GM21576 (cell line): ENCODE data around the gene MGLL.
"Not testable (repeated sequence)": the region's sequence is repeated elsewhere in the genome, so short reads cannot be mapped to it uniquely, and the experiment has no call there.

Source experiments
- ATAC-seq: cut with Tn5 transposase; IDR thresholded peaks from one replicate; pipeline ENCODE4 v1.9.1; 2021; ENCODE audit warnings: mild to moderate bottlenecking, moderate library complexity; ENCODE audit not compliant: unreplicated experiment

Gene MGLL

DNA sequence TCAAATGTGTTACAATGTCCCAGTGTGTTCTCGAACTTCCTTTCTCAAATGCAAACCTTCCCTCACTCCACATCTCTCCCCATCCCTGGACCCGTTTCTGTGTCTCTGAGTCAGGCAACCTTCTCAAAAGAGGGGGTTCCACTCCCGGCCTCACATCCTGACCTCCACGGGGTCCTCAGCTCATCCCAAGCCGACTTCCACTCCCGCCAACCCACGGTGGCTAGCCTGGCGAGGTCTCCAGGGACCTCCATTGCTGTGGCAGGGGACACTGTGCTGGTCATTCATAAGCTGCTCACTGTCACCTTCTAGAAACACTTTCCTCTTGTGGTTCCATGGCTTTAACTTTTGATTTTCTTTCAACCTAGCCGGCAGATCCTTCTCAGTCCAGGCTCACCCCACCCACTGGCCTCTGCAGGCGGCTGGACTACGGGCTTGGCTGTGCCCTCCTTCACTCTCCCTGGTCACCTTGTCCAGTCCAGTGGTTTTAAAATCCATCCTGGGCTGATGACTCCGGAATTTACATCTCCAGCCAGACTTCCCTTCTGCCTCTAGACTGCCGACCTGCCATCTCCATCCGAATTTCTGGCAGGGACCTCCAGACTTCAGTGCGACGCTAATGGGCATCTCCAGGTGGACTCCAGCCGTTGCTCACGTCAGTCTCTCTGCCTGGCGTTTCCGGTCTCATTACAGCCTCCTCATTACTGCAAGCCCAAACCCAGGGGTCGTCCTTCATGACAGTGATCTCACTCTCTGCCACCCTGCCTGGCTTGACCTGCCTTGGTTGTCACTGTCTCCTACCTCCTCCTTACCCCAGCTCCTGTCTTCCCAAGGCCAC, 129.6 kb downstream of the MGLL start:
- no peak for ATAC-seq

DNA sequence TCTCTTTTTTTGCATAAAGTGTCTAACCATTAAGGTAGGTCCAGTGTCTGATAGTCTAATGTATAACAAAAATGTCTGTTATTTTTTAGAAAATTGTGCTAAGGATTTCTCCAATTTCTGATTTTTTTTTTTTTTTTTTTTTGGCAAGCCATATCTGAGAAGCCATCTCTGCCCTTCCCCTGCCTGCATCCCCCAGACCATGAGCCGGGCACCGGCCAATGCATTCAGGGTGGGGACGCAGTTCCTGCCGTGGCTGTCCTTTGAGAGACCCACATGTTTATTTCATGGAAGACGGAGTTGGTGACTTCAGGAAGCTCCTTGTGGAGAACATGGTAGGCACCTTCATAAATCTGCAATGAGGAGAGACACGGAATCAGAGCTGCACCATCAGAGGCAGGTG, 130.3 kb downstream of the MGLL start:
- ATAC-seq, result no peak

DNA sequence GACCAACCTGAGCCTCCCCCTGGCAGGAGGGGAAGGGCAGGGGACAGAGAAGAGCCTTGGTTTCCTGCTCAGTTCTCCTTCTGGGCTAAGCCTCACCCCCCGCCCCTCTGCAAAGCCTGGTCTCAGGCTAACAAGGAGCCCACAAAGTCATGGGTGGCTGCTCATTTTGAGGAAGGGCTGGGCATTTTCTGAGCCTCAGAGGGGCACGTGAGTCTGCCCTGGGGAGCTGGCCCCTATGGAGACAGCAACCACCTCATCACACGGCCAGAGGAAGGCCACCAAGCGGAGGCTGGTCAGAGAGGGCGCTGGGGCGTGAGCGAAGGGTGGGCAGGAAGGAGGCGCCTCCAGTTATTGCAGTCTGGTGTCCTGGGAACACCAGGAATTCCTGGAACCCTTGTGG, 130.8 kb downstream of the MGLL start:
- no peak for ATAC-seq

DNA sequence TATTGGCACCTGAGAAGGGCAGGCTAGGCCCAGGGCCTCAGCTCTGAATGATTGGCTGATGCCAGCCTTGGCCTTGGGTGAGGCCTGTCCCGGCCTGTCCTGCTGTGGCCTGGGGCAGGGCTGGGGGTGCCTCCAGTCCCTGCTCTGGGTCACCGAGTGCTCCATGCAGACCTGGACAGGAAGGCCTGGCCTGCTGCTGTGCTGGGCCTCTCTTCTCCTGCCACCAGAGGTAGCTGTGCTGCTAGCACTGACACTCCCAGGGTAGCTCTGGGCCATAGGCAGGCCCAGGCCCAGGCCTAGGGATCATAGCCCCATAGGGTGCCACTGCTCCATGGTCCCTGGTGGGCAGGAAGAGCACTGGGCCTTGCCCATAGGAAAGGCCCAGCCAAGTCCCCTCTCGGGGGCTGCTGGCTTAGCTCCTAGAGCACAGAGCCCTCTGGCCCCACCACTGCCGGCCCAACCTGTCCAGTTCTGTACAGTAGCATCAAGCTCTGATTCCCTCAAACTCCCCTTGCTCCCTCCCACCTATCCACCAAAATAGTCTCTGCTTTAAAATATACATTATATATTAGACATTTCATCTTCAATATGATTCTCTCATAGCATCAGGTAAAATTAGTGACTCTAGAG, 131.4 kb downstream of the MGLL start:
- ATAC-seq, result no peak

DNA sequence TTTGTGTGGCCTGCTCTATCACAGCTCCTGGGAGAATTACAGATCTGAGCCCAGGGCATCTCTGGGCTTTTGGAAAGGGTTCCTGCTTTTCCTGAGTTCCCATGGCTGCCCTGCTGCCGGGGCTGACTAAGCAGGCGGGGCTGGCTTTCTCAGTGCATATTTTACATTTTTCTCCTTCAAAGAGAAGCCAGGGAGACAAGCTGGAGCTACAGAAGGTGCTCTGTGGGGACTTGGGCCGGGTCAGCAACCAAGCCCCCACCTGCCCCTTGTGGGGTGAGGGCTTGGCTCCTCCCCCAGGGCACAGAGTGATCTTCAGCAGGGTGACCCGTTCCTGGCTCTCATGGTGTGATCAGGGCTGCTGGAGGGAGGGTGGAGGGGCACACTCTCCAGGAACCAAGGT, 132.2 kb downstream of the MGLL start:
- ATAC-seq, result no peak

DNA sequence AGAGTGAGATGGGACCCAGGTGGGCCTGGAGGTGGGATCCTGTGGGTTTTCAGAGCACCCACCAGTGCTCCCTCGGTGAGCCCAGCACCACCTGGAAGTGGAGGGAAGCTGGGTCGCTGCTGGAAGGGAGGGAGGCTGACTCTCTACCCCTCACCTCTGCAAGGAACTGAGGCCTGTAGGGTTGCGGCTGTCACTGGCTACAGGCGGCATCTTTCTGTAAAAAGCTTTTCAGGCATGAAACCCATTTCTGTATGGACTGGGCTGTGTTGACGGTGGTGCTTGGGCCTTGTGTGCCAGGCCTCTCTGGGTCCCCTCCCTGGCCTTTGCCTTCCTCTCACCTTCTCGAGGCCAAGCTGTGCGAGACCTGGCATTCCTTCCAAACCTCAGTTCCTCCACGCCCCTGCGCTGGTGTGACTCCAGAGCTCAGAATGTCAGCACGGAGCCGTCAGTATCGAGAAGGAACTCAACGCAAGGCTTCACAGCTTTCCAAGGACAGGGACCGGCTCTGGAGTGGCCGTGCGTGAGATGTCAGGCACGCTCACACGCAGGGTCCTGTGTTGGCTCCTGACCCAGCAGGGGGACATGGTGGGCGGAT, 133.0 kb downstream of the MGLL start:
- no peak for ATAC-seq

DNA sequence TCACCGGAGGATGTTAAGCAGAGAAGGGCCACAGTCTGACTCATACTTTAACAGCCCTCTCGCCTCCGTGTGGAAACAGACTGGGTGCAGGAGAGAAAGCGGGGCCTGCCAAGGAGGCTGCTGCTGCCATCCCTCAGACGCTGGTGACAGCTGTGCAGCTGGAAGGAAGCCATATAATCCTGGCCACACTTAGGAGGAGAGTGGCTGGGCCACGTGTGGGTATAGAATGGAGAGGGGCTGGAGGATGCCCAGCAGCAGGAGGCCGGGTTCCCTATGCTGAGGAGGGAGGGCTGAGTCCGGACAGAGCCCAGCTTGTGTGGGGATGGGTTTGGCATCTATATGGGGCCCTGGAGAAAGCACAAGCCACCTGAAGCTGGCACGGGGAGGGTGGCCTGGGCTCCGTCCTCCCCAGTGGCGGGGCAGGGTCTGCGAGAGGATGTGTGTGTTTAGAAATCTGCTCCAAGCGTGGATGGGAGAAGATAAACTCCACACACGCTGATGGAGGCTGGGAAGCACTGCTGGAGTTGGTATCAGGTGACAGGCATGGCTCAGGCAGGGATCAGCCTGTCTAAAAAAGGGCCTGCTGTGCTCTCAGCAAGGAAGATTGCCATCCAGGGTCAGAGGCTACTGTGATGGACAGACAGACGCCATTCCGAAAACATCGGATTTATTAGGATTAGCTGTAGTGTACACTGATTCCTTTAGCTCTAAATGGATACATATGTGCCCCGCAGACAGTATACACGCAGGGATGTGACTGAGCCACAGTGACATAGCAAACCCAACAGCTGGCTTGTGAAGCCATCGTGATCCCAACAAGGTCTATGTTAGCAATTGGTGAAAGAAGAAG, 133.7 kb downstream of the MGLL start:
- ATAC-seq, result no peak

DNA sequence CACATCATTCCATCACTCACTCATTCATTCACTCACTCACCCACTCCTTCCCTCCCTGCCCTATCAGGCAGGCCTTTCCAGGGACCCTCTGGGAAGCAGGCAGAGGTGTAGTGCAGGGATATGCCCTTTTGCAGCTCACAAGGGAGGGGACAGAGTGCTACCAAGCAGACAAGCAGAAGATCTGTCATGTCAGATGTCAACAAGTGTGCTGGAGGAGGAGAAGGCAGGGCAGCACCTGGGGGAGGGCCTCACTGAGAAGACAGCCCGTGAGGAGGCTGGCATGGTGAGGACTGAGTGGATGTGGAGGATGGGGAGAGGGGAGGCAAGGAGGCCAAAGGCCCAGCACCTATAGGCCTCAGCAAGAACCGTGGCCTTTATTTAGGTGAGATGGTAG, 134.3 kb downstream of the MGLL start:
- no peak for ATAC-seq

DNA sequence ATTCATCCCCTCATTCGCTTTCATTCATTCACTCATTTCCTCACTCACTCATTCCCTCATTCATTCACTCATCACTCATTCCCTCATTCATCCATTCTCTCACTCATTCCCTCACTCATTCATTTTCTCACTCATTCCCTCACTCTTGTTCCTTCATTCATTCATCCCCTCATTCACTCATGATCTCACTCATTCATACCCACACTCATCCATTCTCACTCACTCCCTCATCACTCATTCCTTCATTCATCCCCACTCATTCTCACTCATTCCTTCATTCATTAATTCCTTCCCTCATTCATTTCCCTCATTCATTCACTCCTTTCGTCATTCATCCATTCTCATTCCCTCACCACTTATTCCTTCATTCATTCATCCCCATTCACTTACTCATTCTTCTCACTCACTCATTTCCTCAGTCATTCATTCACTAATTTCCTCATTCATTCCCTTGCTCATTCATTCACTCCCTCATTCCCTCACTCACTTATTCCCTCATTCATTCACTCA, 135.0 kb downstream of the MGLL start:
- no peak for ATAC-seq

DNA sequence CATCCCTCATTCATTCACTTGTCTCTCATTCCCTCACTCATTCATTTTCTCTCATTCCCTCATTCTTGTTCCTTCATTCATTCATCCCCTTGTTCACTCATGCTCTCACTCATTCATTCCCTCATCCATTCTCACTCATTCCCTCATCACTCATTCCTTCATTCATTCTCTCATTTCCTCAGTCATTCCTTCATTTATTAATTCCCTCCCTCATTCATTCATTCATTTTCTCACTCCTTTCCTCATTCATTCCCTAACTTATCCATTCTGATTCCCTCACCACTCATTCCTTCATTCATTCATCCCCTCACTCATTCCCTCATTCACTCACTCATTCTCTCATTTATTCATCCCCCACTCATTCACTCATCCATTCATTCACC, 135.8 kb downstream of the MGLL start:
- no peak for ATAC-seq

DNA sequence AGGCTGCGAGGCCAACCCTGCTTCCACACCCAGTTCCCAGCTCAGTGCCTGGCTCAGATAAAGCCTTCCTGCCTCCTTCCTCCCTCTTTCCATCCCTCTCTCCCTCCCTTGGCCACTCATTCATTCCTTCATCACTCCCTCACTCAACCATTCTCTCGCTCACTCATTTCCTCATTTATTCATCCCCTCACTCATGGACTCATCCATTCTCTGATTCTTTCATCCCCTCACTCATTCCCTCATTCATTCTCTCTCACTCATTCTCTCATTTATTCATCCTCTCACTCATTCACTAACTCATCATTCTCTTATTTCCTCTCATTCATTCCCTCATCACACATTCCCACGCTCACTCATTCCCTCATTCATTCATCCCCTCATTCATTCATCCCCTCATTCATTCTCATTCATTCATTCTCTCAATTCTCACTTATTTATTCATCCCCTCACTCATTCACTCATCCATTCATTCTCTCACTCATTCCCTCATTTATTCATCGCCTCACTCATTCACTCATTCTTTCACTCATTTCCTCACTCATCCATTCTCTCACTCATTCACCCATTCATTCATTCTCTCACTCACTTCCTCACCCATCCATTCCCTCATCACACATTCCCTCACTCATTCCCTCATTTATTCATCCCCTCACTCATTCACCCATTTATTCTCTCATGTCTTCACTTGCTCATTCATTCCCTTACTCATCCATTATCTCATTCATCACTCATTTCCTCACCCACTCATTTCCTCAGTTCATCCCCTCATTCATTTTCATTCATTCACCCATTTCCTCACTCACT, 136.4 kb downstream of the MGLL start:
- no peak for ATAC-seq

DNA sequence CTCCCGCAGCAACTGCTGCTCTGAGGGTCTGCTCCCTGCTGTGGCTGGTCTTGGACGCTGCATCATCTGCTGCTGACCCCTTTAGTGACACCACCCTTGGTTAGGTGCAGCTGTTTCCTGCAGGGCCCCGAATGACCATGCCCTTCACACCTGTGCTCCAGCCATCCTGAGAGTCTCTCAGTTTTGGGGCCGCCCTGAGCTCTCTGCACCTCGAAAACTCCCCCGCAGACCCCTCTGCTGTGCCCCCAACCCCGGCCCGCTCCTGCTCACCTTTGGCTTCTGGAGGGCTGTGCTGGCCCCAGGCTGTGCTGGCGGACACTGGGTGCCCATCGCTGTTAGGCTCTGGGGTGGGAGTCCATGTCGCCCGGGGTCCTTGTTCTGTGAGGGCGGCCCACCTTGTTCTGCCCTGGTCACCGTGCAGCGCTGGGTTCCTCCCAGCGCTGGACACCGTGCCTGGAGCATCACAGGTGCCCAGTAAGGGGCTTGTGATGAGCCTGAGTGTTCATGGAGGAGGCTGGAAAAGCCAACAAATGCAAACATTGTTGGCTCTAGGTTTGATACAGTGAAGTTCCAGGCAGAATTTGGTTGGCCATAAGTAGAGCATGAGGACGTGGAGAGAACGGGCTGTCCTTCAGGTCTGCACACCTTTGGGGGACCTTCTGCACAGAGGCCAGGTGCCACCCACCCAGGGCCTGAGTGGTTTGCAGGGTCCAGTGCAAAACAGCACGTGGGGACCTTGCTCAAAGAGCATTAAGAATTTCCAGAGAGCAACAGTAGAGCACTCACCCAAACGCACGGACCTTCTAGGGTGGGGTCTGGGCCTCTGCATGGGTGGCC, 137.2 kb downstream of the MGLL start:
- ATAC-seq, result no peak

DNA sequence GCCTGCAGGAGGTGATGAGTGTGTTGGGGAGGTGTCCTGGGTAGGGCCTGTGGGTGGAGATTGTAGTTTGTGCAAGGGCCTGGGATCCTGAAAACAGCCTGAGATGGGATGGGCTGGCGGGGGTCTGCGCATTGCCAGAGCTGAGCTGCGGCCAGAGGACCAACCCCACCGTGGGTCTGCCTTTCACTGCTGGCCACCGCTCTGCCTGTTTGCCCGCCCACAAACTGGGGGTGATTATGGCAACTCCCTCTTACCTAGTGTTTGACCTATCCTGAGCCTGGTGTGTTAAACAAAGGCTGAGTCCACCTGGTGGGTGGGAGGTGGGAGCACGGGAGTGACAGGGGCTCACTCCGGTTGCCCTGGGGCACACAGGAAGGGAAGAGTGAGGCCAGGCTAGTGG, 139.8 kb downstream of the MGLL start:
- no peak for ATAC-seq

DNA sequence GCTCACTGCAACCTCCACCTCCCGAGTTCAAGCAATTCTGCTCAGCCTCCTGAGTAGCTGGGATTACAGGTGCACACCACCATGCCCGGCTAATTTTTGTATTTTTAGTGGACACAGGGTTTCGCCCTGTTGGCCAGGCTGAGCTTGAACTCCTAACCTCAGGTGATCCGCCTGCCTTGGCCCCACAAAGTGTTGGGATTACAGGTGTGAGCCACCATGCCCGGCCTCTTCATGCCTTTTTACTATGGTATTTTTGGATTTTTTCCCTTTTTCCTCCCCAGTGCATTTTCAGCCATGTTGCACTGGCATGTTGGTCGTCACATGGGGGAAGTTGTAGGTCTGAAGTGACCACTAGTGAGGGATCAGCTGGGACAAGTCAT, 140.2 kb downstream of the MGLL start:
- not testable (repeated sequence) for ATAC-seq

DNA sequence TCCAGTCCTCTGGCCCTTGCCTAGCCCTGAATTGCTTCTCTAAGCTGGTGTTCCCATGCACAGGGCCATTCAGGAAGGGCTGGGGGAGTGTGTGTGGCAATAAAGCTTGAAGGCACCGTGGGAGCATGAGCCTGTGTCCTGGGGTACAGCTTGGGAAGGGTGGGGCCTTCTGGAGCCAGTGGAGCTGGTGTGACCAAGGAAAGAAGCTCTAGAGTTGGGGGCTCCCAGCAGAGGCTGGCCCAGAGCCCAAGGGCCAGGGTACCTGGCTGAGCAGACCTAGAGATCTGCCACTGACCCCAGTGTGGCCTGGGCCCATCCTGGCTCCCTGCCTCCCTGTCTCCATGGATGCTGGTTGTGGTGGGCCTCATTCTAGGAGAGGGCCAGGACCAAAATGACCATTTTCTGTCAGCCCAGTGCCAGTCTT, 141.5 kb downstream of the MGLL start:
- no peak for ATAC-seq

DNA sequence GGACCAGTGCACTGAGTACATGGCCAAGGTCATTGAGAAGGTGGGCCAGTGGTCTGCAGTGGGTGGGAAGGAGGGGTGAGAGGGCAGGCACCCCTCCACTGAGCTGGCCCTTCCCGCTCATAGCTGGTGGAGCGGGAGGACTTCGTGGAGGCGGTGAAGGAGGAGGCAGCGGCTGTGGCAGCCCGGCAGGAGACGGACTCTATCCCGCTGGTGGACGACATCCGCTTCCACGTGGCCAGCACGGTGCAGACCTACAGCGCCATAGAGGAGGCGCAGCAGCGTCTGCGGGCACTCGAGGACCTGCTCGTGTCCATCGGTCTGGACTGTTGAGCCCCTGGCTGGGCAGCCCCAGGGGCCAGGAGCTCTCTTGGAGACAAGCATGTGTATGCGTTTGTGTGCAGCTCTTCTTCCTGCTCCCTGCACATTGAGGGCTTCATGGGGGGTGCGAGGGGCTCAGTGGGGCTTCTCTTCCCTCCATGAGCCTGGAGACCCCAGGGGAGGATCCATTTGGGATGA, 142.1 kb downstream of the MGLL start:
- no peak for ATAC-seq

DNA sequence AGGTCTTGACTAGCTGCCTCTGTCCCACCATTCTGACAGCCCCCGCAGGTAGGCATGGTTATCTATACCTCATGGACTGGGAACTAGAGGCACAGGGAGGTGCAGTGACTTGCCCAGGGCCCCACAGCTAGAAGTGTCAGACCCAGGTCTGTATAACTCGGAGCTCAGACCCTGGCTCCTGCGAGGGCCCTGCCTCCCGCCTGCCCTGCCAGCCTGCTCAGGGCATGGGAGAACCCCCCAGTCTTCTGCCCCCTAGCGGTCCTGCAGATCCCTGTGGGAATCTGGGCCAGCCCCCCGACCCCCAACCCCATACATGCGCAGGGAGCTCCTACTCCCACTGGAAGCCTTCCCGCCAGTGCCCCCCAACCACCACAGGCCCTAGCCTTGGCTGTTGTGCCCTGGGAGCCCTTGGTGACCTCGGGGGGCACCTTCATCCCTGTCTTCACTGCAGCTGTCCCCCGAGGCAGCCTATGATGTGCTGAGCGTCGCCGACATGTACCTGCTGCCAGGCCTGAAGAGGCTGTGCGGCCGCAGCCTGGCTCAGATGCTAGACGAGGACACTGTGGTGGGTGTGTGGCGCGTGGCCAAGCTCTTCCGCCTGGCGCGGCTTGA, 142.7 kb downstream of the MGLL start:
- ATAC-seq, result no peak

DNA sequence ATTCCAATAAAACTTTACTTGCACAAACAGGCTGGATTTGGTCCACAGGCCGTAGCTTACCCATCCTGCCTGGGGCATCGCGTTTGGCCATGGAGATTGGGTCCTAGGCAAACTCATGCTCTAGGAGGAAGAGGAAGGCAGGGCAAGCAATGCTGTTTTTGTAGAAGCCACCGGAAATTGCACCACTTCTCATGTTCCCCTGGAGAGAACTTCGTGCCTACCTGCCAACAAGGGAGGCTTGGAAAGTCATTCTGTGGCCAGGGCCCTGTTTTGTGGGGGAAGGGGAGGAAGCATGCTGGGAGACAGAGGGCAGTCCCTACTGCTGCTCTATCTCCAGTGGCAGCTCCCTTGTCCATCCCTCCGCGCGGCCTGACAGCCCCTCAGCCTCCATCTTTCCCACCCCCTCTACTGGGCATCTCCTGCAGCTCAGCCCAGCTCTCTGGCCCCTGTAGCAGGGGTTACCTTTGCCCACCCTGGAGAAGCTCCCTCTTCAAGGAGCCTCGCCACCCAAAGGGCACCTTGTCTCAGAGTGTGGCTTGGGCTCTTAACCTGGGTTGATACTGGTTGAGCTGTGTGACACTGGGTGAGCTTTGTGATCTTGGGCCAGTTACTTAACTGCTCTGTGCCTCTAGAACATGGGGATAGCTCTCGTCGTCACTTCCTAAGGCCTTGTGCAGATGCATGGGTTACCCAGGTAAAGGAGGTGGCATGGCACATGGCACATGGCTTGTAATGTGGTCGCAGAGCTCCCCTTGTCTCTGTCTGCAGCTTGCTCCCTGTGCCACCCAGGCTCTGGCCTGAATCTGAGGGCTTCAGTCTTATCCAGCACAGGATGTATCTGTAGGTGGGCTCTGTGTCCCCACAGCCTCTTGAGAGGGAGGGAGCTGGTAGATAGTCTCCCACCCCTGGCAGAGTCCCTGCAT, 143.4 kb downstream of the MGLL start:
- no peak for ATAC-seq
